Suprapubic skin (tissue), 4 donors: ENCODE results near the gene GREB1L. TPM values are rescaled to one million over a fixed set of nuclear protein-coding genes. Genes with fewer than 3 reads are reported as not detected.

ENCODE experiments used
- DNase-seq, 2 donors: peaks; one replicate each; pipeline ENCODE4 v3.0.0-alpha.2; 2019; ENCODE audit warnings: low spot score in 2 of 2
- H3K27ac ChIP-seq: fragments of 200-600 bp; sonication (generic); one replicate; pipeline ENCODE4 v1.5.1; 2019
- H3K27me3 ChIP-seq: fragments of 200-600 bp; sonication (generic); one replicate; pipeline ENCODE4 v1.5.1; 2019
- H3K36me3 ChIP-seq: fragments of 200-600 bp; sonication (generic); one replicate; pipeline ENCODE4 v1.5.1; 2019
- H3K4me1 ChIP-seq: fragments of 200-600 bp; sonication (generic); one replicate; pipeline ENCODE4 v1.5.1; 2019
- H3K4me3 ChIP-seq: fragments of 200-600 bp; sonication (generic); one replicate; pipeline ENCODE4 v1.5.1; 2019; ENCODE audit warnings: mild to moderate bottlenecking
- H3K9me3 ChIP-seq: fragments of 200-600 bp; sonication (generic); one replicate; pipeline ENCODE4 v1.5.1; 2019
- EP300 ChIP-seq: sonication (generic); formaldehyde crosslinking; IDR thresholded peaks from one replicate; pipeline ENCODE4 v1.6.1; 2017; ENCODE audit warnings: antibody characterized with exemption
- POLR2A ChIP-seq, 2 donors: fragments of 450-650 bp; IDR thresholded peaks; one replicate each; pipeline ENCODE4 v1.6.1; 2017; ENCODE audit warnings: antibody characterized with exemption in 2 of 2, mild to moderate bottlenecking in 2 of 2, moderate library complexity in 2 of 2
- POLR2AphosphoS5 ChIP-seq, 3 donors: sonication (generic); formaldehyde crosslinking; IDR thresholded peaks; one replicate each; pipeline ENCODE4 v1.6.1; 2017; ENCODE audit warnings: antibody characterized with exemption in 3 of 3
- total RNA-seq, 4 donors: library from RNA; depleted of rRNA; stranded (reverse); fragments of >200 nt; gene quantifications; one replicate each; pipeline ENCODE4 v1.1.0, GENCODE V29; 2016
- TF ChIP-seq, protein P1 (sequence below), 2 donors: fragments of 200-600 bp in 1 of 2; fragments of 450-650 bp in 1 of 2; sonication (generic) in 1 of 2; IDR thresholded peaks; one replicate each; pipeline ENCODE4 v1.5.1; 2016 to 2019; ENCODE audit warnings: antibody characterized with exemption in 2 of 2, mild to moderate bottlenecking in 1 of 2, moderate library complexity in 1 of 2

GREB1L gene
- total RNA-seq, 4 donors from 2014 or later, result 1.6 to 7.6 (median 3.7) TPM

GRCh38 chr18:21559195-21559594 is 317.2 kb downstream of the GREB1L start:
- no peak for DNase-seq
- TF ChIP-seq POLR2AphosphoS5 (IDR thresholded peaks at IDR 0.05) (no peak), EP300 (no peak), POLR2A (IDR thresholded peaks at IDR 0.05) (no peak)
- TF ChIP-seq, protein P1, sequence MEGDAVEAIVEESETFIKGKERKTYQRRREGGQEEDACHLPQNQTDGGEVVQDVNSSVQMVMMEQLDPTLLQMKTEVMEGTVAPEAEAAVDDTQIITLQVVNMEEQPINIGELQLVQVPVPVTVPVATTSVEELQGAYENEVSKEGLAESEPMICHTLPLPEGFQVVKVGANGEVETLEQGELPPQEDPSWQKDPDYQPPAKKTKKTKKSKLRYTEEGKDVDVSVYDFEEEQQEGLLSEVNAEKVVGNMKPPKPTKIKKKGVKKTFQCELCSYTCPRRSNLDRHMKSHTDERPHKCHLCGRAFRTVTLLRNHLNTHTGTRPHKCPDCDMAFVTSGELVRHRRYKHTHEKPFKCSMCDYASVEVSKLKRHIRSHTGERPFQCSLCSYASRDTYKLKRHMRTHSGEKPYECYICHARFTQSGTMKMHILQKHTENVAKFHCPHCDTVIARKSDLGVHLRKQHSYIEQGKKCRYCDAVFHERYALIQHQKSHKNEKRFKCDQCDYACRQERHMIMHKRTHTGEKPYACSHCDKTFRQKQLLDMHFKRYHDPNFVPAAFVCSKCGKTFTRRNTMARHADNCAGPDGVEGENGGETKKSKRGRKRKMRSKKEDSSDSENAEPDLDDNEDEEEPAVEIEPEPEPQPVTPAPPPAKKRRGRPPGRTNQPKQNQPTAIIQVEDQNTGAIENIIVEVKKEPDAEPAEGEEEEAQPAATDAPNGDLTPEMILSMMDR (IDR thresholded peaks at IDR 0.05), result no peak
- Histone ChIP-seq H3K4me1 (peaks cover 9% of the 10 kb centered on the region), H3K36me3 (peaks cover 53% of the 10 kb centered on the region), H3K4me3 (no peak overlapping the region), H3K27ac (no peak overlapping the region), H3K27me3 (no peaks in the 10 kb centered on the region), H3K9me3 (no peaks in the 10 kb centered on the region)

GRCh38 chr18:21571772-21572171 is 329.7 kb downstream of the GREB1L start:
- peaks cover 81% of the 10 kb centered on the region for H3K36me3 ChIP-seq

More at GRCh38 chr18:21571772-21572171, 329.7 kb downstream of the GREB1L start:
- Histone ChIP-seq H3K27ac (no peak overlapping the region), H3K9me3 (no peaks in the 10 kb centered on the region), H3K27me3 (no peaks in the 10 kb centered on the region), H3K4me1 (no peaks in the 10 kb centered on the region), H3K4me3 (no peak overlapping the region)
- DNase-seq, result no peak
- TF ChIP-seq POLR2AphosphoS5 (IDR thresholded peaks at IDR 0.05) (no peak), POLR2A (IDR thresholded peaks at IDR 0.05) (no peak), EP300 (no peak)
- TF ChIP-seq, protein P1 (IDR thresholded peaks at IDR 0.05), result no peak

Other genes starting within 250 kb of the GREB1L start
- gene ROCK1, start 130.4 kb upstream of the GREB1L start, total RNA-seq, result 10 to 100 TPM; 11.6 to 51.9 (median 26.2) TPM